Esophagus (tissue), 2 donors: Measurements from ENCODE around the gene ARPC5L. TPM values are rescaled to one million over a fixed set of nuclear protein-coding genes. Genes with fewer than 3 reads are reported as not detected.

Source experiments
- H3K27ac ChIP-seq, 2 donors: one replicate each; pipeline ENCODE4 v1.5.1; 2013; ENCODE audit warnings: low read depth in 2 of 2, mild to moderate bottlenecking in 2 of 2, inconsistent platforms in 1 of 2, low read length in 1 of 2, moderate library complexity in 1 of 2
- H3K27me3 ChIP-seq, 2 donors: one replicate each; pipeline ENCODE4 v1.6.1; 2013; ENCODE audit warnings: low read length in 2 of 2, control low read depth in 1 of 2, mild to moderate bottlenecking in 1 of 2; ENCODE audit not compliant: insufficient read depth in 2 of 2, control insufficient read depth in 1 of 2
- H3K36me3 ChIP-seq, 2 donors: one replicate each; pipeline ENCODE4 v1.6.1; 2013; ENCODE audit warnings: low read length in 1 of 2; ENCODE audit not compliant: control insufficient read depth in 2 of 2, insufficient read depth in 2 of 2
- H3K4me1 ChIP-seq, 2 donors: one replicate each; pipeline ENCODE4 v1.6.1; 2013; ENCODE audit warnings: low read length in 1 of 2; ENCODE audit not compliant: control insufficient read depth in 2 of 2, insufficient read depth in 2 of 2
- H3K4me3 ChIP-seq, 2 donors: one replicate each; pipeline ENCODE4 v1.5.1; 2013; ENCODE audit warnings: low read length in 2 of 2, mild to moderate bottlenecking in 2 of 2, low read depth in 1 of 2, moderate library complexity in 1 of 2
- H3K9me3 ChIP-seq, 2 donors: one replicate each; pipeline ENCODE4 v1.6.1; 2013; ENCODE audit warnings: mild to moderate bottlenecking in 2 of 2, low read depth in 1 of 2, low read length in 1 of 2, moderate library complexity in 1 of 2; ENCODE audit not compliant: control insufficient read depth in 2 of 2, insufficient read depth in 1 of 2
- WGBS, 2 donors: extraction: QIAGEN DNeasy Blood & Tissue Kit; methylation state at CpG; one replicate each; pipeline ENCODE4 v1.1.7; 2013; 5-methylcytosine and 5-hydroxymethylcytosine counted together
- polyA plus RNA-seq, 2 donors: library from polyadenylated mRNA; stranded (reverse); fragments of 200-250 nt; gene quantifications; one replicate each; pipeline ENCODE4 v1.2.3, GENCODE V29; 2013
- donor health status: healthy with polysubstance abuse.
- donor health status: Bipolar disorder and iron deficiency.

Gene ARPC5L
- polyA plus RNA-seq, 2 donors: 30.2 to 64.4 TPM

- 59 to 64% methylated on average over 11 of the region's 11 CpGs for WGBS, 2 donors
Observed at GRCh38 chr9:124853605-124854143, 8.3 kb upstream of the ARPC5L start.

GRCh38 chr9:124854161-124854560 is 7.8 kb upstream of the ARPC5L start:
- peaks cover 4 to 7% of the 10 kb centered on the region in 2 donors for H3K4me1 ChIP-seq
- H3K4me3 ChIP-seq: no peak overlapping the region
- no peak overlapping the region for H3K27ac ChIP-seq
- H3K9me3 ChIP-seq: no peaks in the 10 kb centered on the region
- no peaks in the 10 kb centered on the region for H3K27me3 ChIP-seq
- H3K36me3 ChIP-seq: peaks cover 7 to 32% of the 10 kb centered on the region in 2 donors
- WGBS, 2 donors: 72 to 75% methylated on average over 8 of the region's 8 CpGs

More at GRCh38 chr9:124853605-124854143, 8.3 kb upstream of the ARPC5L start:
- Histone ChIP-seq H3K4me1 (peaks cover 2 to 7% of the 10 kb centered on the region in 2 donors), H3K36me3 (peaks cover 7 to 27% of the 10 kb centered on the region in 2 donors), H3K27me3 (no peaks in the 10 kb centered on the region), H3K9me3 (no peaks in the 10 kb centered on the region), H3K4me3 (peak overlapping the region; percentile 36 to 51), H3K27ac (peak overlapping the region; percentile 8 to 30)

- 59 to 60% methylated on average over 7 of the region's 7 CpGs for WGBS, 2 donors
- H3K4me1 ChIP-seq: peaks cover 4 to 11% of the 10 kb centered on the region in 2 donors
- no peak overlapping the region for H3K27ac ChIP-seq
- H3K27me3 ChIP-seq: no peaks in the 10 kb centered on the region
- H3K36me3 ChIP-seq: peaks cover 10 to 37% of the 10 kb centered on the region in 2 donors
- H3K9me3 ChIP-seq: no peaks in the 10 kb centered on the region
- no peak overlapping the region for H3K4me3 ChIP-seq
Observed at GRCh38 chr9:124854822-124855221, 7.1 kb upstream of the ARPC5L start.

DNA sequence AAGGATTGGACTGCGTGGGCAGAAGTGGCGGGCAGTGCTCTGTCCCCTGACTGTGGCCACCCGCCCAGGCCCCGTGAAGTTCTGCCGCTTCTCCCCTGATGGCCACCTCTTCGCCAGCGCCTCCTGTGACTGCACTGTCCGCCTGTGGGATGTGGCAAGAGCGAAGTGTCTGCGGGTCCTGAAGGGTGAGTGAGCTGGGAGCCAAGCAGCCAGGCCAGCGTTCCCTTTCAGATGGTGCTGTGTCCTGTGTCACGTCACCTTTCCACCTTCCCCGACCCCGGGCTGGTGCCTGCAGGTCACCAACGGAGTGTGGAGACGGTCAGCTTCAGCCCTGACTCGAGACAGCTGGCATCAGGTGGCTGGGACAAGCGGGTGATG is 6.4 kb upstream of the ARPC5L start:
- no peak overlapping the region for H3K27ac ChIP-seq
- H3K9me3 ChIP-seq: no peaks in the 10 kb centered on the region
- H3K36me3 ChIP-seq: peaks cover 10 to 43% of the 10 kb centered on the region in 2 donors
- 75 to 77% methylated on average over 18 of the region's 18 CpGs for WGBS, 2 donors
- H3K4me1 ChIP-seq: peaks cover 4 to 11% of the 10 kb centered on the region in 2 donors
- H3K4me3 ChIP-seq: no peak overlapping the region
- H3K27me3 ChIP-seq: no peaks in the 10 kb centered on the region

DNA sequence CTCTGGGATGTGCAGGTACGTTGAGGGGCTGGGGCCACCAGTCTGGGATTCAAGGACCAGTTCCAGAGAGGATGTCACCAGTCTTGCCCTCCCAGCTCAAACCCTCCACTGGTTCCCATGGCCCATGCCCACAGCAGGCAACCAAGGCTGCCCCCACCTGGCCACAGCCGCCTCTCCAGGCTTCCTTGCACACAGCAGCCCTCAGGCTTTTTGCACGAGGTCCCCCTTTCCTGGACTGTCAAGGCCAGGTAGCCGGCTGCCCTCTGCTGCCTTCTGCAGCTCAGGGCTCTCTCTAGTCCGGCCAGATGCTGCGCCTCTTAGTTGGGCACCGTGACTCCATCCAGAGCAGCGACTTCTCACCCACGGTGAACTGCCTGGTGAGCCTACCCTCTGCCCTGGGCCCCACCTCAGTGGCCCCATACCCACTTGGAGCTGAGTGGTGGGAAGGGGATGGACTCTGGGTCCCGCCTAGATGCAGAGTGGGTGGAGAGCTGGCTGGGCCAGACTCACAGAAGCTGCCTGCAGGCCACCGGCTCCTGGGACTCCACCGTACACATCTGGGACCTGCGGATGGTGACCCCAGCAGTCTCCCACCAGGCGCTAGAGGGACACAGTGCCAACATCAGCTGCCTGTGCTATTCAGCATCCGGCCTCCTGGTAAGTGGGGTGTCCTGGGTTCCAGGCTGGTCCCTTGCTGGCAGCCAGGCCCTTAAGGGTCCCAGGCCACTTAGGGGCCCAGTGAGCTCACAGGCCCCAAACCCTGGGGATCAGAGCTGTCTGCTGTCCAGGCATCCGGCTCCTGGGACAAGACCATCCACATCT is 5.8 kb upstream of the ARPC5L start:
- Histone ChIP-seq H3K27me3 (no peaks in the 10 kb centered on the region), H3K4me1 (peaks cover 4 to 11% of the 10 kb centered on the region in 2 donors), H3K36me3 (peaks cover 10 to 43% of the 10 kb centered on the region in 2 donors), H3K9me3 (no peaks in the 10 kb centered on the region), H3K27ac (peak overlapping the region in 1 of 2 donors; percentile 62), H3K4me3 (no peak overlapping the region)
- 58 to 61% methylated on average over 16 of the region's 16 CpGs for WGBS, 2 donors

DNA sequence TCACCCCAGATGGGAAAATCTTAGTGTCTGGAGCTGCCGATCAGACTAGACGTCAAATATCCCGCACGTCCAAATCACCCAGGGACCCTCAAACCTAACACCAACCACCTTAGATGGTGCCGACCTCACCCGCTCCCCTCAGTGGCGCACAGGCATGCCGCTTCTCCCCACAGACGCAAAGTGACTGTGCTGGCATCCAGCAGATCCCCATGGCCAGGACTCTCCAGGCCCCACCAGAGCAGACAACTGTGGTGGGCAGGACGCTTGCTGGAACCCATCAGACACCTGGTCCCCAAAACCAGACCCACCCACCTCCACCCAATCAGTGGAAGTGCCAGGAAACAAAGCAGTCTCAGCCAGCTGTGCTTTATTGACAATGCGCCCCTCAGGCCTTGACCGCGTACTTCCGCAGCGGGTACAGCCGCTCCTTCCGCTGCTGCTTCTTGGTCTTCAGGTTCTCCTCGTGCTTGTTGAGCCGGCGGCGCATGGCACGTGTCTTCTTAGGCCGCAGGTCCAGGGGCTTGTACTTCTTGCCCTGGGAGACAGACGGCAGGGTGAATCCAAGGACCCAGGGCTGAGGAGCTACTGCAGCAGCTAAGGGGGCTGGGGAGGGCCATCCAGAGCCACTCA is 4.3 kb upstream of the ARPC5L start:
- Histone ChIP-seq H3K4me1 (peaks cover 4 to 7% of the 10 kb centered on the region in 2 donors), H3K36me3 (peaks cover 10 to 43% of the 10 kb centered on the region in 2 donors), H3K4me3 (no peak overlapping the region), H3K27me3 (no peaks in the 10 kb centered on the region), H3K27ac (peak overlapping the region in 1 of 2 donors; percentile 36), H3K9me3 (no peaks in the 10 kb centered on the region)
- WGBS, 2 donors: 77 to 84% methylated on average over 24 of the region's 24 CpGs

GRCh38 chr9:124858330-124859046 is 3.4 kb upstream of the ARPC5L start:
- Histone ChIP-seq H3K27ac (no peak overlapping the region), H3K36me3 (peaks cover 10 to 43% of the 10 kb centered on the region in 2 donors), H3K27me3 (no peaks in the 10 kb centered on the region), H3K4me3 (no peak overlapping the region), H3K9me3 (no peaks in the 10 kb centered on the region), H3K4me1 (peaks cover 2 to 4% of the 10 kb centered on the region in 2 donors)
- WGBS, 2 donors: 64 to 71% methylated on average over 9 of the region's 9 CpGs

- H3K36me3 ChIP-seq: peaks cover 10 to 43% of the 10 kb centered on the region in 2 donors
- peak overlapping the region in 1 of 2 donors; percentile 13 for H3K27ac ChIP-seq
- no peaks in the 10 kb centered on the region for H3K27me3 ChIP-seq
- peak overlapping the region; percentile 87 to 92 for H3K4me3 ChIP-seq
- H3K4me1 ChIP-seq: peaks cover 2 to 6% of the 10 kb centered on the region in 2 donors
- WGBS, 2 donors: 39 to 44% methylated on average over 10 of the region's 10 CpGs
- H3K9me3 ChIP-seq: no peaks in the 10 kb centered on the region
Observed at GRCh38 chr9:124859803-124860581, 1.9 kb upstream of the ARPC5L start.
